SK-N-SH (cell line): ENCODE data around the gene SRP14.

Source experiments
- CTCF ChIP-seq: fragments of 200-600 bp; sonication (generic); IDR thresholded peaks from 2 replicates; pipeline ENCODE4 v1.6.1; 2017; ENCODE audit warnings: antibody characterized with exemption, mild to moderate bottlenecking, moderate library complexity
- EZH2phosphoT487 ChIP-seq: fragments of 200-600 bp; sonication (generic); IDR thresholded peaks from 2 replicates; pipeline ENCODE4 v1.6.1; 2017; ENCODE audit warnings: low read depth, mixed run types, mild to moderate bottlenecking, antibody characterized with exemption, moderate library complexity, borderline replicate concordance
- MAX ChIP-seq: IDR thresholded peaks from 2 replicates; pipeline ENCODE4 v1.4.0; 2012; ENCODE audit warnings: low read depth
- NRF1 ChIP-seq: IDR thresholded peaks from 2 replicates; pipeline ENCODE4 v1.6.1; 2012; ENCODE audit warnings: low read depth, mild to moderate bottlenecking, low read length
- POLR2AphosphoS5 ChIP-seq: IDR thresholded peaks from 2 replicates; pipeline ENCODE4 v1.6.1; 2012; ENCODE audit warnings: low read depth, low read length
- RCOR1 ChIP-seq: fragments of 150-350 bp; IDR thresholded peaks from 2 replicates; pipeline ENCODE4 v1.6.1; 2017; ENCODE audit warnings: antibody characterized with exemption, low read length
- REST ChIP-seq: IDR thresholded peaks from 2 replicates; pipeline ENCODE4 v1.6.1; 2012; ENCODE audit warnings: mild to moderate bottlenecking, low read depth, low read length, moderate library complexity
- RFX5 ChIP-seq: IDR thresholded peaks from 2 replicates; pipeline ENCODE4 v1.6.1; 2012; ENCODE audit warnings: mild to moderate bottlenecking, improper control_type of control experiment, low read length
- TCF12 ChIP-seq: IDR thresholded peaks from 2 replicates; pipeline ENCODE4 v1.4.0; 2012
- TEAD4 ChIP-seq: IDR thresholded peaks from 2 replicates; pipeline ENCODE4 v1.4.0; 2012; ENCODE audit warnings: mild to moderate bottlenecking, borderline replicate concordance; ENCODE audit not compliant: insufficient read depth
- YY1 ChIP-seq: IDR thresholded peaks from 2 replicates; pipeline ENCODE4 v1.4.0; 2012; ENCODE audit warnings: low read depth, mild to moderate bottlenecking
- ZBTB33 ChIP-seq: IDR thresholded peaks from 2 replicates; pipeline ENCODE4 v1.4.0; 2012; ENCODE audit warnings: low read depth, borderline replicate concordance

- no peak for TF ChIP-seq EZH2phosphoT487
- no peak for TF ChIP-seq RCOR1
- no peak for TF ChIP-seq CTCF
- no peak for TF ChIP-seq ZBTB33
- TF ChIP-seq POLR2AphosphoS5 = no peak
- no peak for TF ChIP-seq RFX5
- TF ChIP-seq REST = no peak
- TF ChIP-seq NRF1 = no peak
- no peak for TF ChIP-seq MAX
- no peak for TF ChIP-seq YY1
- TF ChIP-seq TCF12 = no peak
- TF ChIP-seq TEAD4 = no peak
Observed at GRCh38 chr15:40010686-40011085, 28.3 kb downstream of the SRP14 start.
